Endothelial cell (in vitro differentiated cells): ENCODE measurements around the gene ZNF644. TPM values are rescaled to one million over a fixed set of nuclear protein-coding genes. Genes with fewer than 3 reads are reported as not detected.

ENCODE experiments used
- DNase-seq: peaks from one replicate; pipeline ENCODE4 v3.0.0; 2021; ENCODE audit warnings: low spot score
- H3K27ac Mint-ChIP-seq: one replicate; pipeline ENCODE4 v1.8.0; 2021; ENCODE audit warnings: mixed read lengths, inconsistent platforms; ENCODE audit not compliant: unreplicated experiment
- H3K27me3 Mint-ChIP-seq: one replicate; pipeline ENCODE4 v1.8.0; 2021; ENCODE audit warnings: mild to moderate bottlenecking, moderate library complexity, mixed read lengths, inconsistent platforms; ENCODE audit not compliant: unreplicated experiment
- H3K36me3 Mint-ChIP-seq: one replicate; pipeline ENCODE4 v1.8.0; 2021; ENCODE audit warnings: mild to moderate bottlenecking, low read depth, mixed read lengths, inconsistent platforms; ENCODE audit not compliant: unreplicated experiment
- H3K4me1 Mint-ChIP-seq: one replicate; pipeline ENCODE4 v1.8.0; 2021; ENCODE audit warnings: mild to moderate bottlenecking, mixed read lengths, inconsistent platforms; ENCODE audit not compliant: unreplicated experiment
- H3K4me3 Mint-ChIP-seq: one replicate; pipeline ENCODE4 v1.8.0; 2021; ENCODE audit warnings: mild to moderate bottlenecking, mixed read lengths, inconsistent platforms; ENCODE audit not compliant: unreplicated experiment
- H3K9me3 Mint-ChIP-seq: one replicate; pipeline ENCODE4 v1.8.0; 2021; ENCODE audit warnings: mixed read lengths, inconsistent platforms; ENCODE audit not compliant: unreplicated experiment
- total RNA-seq: library from RNA; stranded (reverse); fragmentation: NEBNext Ultra II Directional; extraction: Animal tissue kit (Norgen Biotek cat#: 25700); gene quantifications from one replicate; pipeline ENCODE4 v1.2.1, GENCODE V29; 2021; ENCODE audit not compliant: unreplicated experiment
- TF ChIP-seq, protein P1 (sequence below): fragments of 200-600 bp; sonication (generic); IDR thresholded peaks from one replicate; pipeline ENCODE4 v1.5.0; 2021; ENCODE audit warnings: antibody characterized with exemption; ENCODE audit not compliant: unreplicated experiment

ZNF644 gene
- total RNA-seq, 1 donor from 2014 or later: 67.1 TPM

DNA sequence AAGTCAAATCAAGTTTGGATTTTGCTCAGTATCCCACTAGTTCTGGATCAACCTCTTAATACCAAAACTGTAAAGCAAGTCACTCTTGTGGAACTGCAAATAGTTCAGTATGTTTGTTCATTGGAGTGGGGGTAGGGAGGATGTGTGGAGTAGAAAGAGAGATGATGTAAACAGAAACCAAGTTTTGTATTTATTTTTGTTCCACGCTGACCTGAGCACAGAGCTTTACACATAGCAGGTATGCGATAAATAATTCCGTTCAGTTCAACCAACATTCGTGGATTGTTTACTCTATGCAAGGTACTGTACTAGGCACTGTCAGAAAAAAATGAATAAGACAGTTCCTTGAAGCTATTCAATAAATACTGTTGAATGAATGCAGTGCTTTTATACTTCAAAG lies 4.5 kb upstream of the ZNF644 start:
- no peak overlapping the region for H3K4me3 Mint-ChIP-seq
- DNase-seq: no peak
- H3K4me1 Mint-ChIP-seq: peaks cover 5% of the 10 kb centered on the region
- no peaks in the 10 kb centered on the region for H3K9me3 Mint-ChIP-seq
- TF ChIP-seq, protein P1, sequence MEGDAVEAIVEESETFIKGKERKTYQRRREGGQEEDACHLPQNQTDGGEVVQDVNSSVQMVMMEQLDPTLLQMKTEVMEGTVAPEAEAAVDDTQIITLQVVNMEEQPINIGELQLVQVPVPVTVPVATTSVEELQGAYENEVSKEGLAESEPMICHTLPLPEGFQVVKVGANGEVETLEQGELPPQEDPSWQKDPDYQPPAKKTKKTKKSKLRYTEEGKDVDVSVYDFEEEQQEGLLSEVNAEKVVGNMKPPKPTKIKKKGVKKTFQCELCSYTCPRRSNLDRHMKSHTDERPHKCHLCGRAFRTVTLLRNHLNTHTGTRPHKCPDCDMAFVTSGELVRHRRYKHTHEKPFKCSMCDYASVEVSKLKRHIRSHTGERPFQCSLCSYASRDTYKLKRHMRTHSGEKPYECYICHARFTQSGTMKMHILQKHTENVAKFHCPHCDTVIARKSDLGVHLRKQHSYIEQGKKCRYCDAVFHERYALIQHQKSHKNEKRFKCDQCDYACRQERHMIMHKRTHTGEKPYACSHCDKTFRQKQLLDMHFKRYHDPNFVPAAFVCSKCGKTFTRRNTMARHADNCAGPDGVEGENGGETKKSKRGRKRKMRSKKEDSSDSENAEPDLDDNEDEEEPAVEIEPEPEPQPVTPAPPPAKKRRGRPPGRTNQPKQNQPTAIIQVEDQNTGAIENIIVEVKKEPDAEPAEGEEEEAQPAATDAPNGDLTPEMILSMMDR: no peak
- H3K27ac Mint-ChIP-seq: no peak overlapping the region
- peaks cover 8% of the 10 kb centered on the region for H3K27me3 Mint-ChIP-seq
- H3K36me3 Mint-ChIP-seq: no peaks in the 10 kb centered on the region

DNA sequence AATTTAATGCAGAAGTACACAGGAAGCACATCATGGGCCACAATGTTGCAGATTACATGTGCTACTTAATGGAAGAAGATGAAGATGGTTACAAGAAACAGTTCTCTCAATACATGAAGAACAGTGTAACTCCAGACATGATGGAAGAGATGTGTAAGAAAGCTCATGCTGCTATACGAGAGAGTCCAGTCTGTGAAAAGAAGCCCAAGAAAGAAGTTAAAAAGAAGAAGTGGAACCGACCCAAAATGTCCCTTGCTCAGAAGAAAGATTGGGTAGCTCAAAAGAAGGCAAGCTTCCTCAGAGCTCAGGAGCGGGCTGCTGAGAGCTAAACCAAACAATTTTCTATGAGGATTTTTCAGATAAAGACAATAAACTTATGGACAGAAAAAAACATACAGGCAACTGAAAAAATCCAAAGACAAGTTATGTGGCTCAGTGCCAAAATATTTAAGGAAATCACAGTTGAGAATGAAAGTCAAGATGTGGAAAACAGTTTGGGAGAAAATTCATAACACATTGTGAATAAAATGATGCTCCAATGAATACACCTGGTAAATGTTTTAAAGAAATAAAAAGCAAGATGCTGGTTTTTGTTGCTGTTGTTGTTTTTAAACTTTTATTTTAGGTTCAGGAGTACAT lies 2.8 kb upstream of the ZNF644 start:
- peaks cover 14% of the 10 kb centered on the region for H3K27me3 Mint-ChIP-seq

DNA sequence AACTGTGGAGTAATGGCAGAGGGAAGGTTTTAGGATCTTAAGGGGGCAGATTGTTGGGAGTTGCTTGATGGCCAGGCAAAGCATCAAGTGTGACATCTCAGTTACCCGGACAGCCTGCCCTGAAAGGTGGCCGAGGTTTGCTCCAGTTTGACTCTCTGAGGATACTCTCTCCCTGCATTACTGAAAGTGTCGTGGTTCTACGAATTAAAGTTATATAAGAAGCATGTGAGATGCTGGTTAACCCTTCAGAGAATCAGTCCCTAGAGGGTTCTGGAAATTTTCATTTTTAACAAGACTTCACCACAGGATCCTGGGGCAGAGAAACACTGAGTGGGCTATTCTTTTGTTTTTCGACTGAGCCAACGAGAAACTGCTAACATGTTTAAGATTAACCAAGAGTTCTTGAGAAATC lies 689 bp upstream of the ZNF644 start:
- H3K27me3 Mint-ChIP-seq: peaks cover 14% of the 10 kb centered on the region
- peaks cover 30% of the 10 kb centered on the region for H3K4me1 Mint-ChIP-seq
- no peaks in the 10 kb centered on the region for H3K9me3 Mint-ChIP-seq
- TF ChIP-seq, protein P1: no peak
- H3K36me3 Mint-ChIP-seq: peaks cover 11% of the 10 kb centered on the region
- H3K27ac Mint-ChIP-seq: peak overlapping the region; percentile 98
- no peak for DNase-seq
- H3K4me3 Mint-ChIP-seq: peak overlapping the region; percentile 91

More for the DNA sequence above, 2.8 kb upstream of the ZNF644 start:
- H3K4me3 Mint-ChIP-seq: no peak overlapping the region
- H3K4me1 Mint-ChIP-seq: peaks cover 18% of the 10 kb centered on the region
- no peaks in the 10 kb centered on the region for H3K9me3 Mint-ChIP-seq
- no peak for DNase-seq
- peaks cover 5% of the 10 kb centered on the region for H3K36me3 Mint-ChIP-seq
- TF ChIP-seq, protein P1: no peak
- H3K27ac Mint-ChIP-seq: no peak overlapping the region

DNA sequence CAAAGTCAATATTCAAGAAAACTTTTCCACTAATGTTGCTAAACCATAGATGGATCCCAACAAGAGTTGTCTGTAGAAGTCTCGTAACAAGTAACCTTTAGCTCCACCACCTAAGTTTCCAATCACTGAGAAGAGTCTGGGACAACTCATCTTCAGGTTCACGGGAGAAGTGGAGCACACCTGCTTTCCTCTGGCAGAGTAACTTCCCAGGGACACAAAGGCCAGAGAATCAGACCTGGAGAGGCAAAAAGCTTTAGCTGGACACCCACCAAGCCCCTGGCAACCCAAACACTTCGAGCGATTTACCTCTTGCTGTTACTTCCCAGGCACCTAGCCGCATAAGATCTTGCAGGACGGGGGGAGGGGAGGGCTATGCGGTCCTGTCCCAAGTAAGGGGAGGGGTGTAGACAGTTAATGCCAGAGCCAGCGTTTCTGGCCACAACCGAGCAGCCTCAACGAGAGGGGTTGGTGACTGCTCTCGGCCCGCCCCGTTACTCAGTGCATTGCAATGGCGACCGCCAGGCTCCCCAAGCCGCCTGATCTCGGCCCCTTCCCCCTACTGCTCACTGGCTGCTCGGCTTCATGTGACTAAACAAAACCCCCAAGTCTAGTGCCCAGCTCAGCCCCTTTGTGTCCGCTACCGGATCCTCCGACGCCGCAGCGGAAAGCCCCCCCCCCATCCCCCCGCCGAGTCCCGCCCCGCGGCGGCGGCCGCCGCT lies 709 bp downstream of the ZNF644 start:
- DNase-seq: peak; percentile 80
- H3K36me3 Mint-ChIP-seq: peaks cover 11% of the 10 kb centered on the region

More for the DNA sequence above, 709 bp downstream of the ZNF644 start:
- Mint-ChIP-seq H3K27ac (peak overlapping the region; percentile 99), H3K4me1 (peaks cover 30% of the 10 kb centered on the region), H3K9me3 (no peaks in the 10 kb centered on the region), H3K4me3 (peak overlapping the region; percentile 99), H3K27me3 (peaks cover 14% of the 10 kb centered on the region)
- TF ChIP-seq, protein P1: no peak
